ENCODE results near the gene ULBP2. TPM values are rescaled to one million over a fixed set of nuclear protein-coding genes. Genes with fewer than 3 reads are reported as not detected.
"Not testable (repeated sequence)": the region's sequence is repeated elsewhere in the genome, so short reads cannot be mapped to it uniquely, and the experiment has no call there.

ULBP2 gene
- total RNA-seq, 8 experiments from 2014 or later, result 0.54 to 43.6 (median 3.2) TPM

DNA sequence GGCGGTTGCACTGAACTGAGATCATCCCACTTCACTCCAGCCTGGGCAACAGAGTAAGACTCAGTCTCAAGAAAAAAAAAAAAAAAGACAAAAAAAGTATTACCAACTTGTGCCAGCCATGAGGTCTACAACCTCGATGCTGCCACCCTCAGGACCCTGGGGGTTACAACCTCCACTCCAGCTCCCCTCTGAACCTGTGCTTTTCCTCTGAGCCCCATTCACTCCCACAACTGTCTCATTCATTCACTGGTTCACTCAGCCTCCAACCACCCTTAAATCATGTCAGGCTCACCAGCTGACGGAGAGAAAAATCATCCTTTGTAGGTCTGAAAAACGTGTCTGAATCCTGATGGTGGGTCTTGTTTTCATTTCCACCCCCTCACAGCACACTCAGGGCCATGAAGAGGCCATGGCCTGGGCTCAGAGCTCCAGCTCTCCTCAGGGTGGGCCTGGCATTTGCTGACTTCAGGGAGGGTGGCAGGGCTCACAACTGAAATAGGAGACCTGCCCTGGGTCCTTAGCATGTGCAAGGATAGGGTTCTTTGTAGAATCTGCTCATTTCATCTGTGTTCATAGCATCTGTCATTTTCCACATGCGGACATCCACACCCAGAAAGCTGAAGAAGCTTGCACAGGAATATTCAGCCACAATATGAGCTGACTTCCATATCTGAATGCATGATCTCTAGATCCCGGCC, 20.1 kb downstream of the ULBP2 start:
- WGBS, 10 experiments, result 20 to 100% (median 56%) methylated on average over 1 to 6 of the region's 6 CpGs; no CpG with 5 or more reads in 2 of the 10 experiments
- no peak for ATAC-seq (replicated peaks in 6 of 8)
- no peak overlapping the region for H3K4me3 ChIP-seq
- in situ Hi-C loops (cut with MboI; ENCODE audit: low pct_unique_long_range_greater_than_20kb in 2 of 9, low sequenced_read_pairs in 9 of 9, unreplicated experiment in 9 of 9), result no loop called here
- H3K4me1 ChIP-seq (replicated peaks in 1 of 2), result peaks cover 5 to 10% of the 10 kb centered on the region in 2 donors
- no peak overlapping the region for H3K27ac ChIP-seq

DNA sequence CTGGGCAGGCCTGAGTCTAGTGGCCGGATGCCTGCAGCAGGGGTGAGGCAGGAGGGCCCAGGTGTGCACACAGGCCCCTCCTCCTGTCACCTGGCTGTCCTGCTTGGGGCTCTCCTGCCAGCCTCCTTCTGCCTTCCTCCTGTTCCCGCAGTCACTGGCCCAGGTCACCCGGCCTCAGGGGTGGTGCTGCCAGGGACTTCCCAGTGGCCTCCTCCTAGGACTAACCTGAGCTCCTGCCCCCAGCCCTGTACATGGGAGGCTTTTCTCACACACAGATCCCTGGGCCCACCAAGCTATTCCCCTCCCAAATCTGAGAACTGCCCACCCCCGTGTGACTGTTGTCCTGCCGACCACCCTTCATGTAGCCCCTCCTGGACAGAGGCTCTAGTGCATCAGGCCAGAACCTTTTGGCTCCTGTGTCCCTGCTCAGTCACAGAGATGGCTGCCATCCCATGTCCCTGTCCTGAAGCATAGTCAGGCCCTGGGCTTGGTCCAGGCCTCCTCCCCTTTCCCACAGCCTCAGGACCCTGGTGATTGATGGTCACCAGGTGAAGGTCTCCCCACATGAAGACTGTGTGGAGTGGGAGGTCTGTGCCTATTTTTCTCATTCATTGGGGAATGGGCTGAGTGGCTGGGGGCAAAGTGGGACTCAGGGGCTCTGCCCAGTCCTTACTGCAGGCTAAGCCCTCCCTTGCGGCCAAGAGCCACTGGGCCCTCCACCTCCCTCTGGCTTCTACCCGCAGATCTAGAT, 20.8 kb downstream of the ULBP2 start:
- Histone ChIP-seq H3K4me1 (replicated peaks in 1 of 2) (peaks cover 5 to 10% of the 10 kb centered on the region in 2 donors), H3K27ac (peak overlapping the region; percentile 15 to 77), H3K4me3 (peak overlapping the region; percentile 41 to 90 (median 43))
- ATAC-seq (replicated peaks in 6 of 8), result peak in 1 of 8 experiments; percentile 1
- 72 to 100% (median 100%) methylated on average over 2 to 3 of the region's 7 CpGs; no CpG with 5 or more reads in 7 of the 10 experiments for WGBS, 10 experiments
- in situ Hi-C loops (cut with MboI; ENCODE audit: low pct_unique_long_range_greater_than_20kb in 2 of 9, low sequenced_read_pairs in 9 of 9, unreplicated experiment in 9 of 9), result no loop called here

DNA sequence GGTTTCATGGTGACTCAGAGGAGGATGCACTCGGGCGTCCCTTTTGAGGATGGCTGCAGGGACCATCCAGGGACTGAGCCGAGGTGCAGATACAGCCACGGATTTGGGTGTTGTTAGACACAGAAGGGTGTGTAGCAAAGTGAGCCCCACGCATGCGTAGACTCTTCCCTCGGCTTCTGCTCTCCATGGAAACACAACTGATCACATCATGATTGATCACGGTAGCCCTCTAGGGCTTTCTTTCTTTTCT, 21.3 kb downstream of the ULBP2 start:
- H3K27ac ChIP-seq, result peak overlapping the region; percentile 15 to 77
- peak; percentile 42 to 66 (median 50) for ATAC-seq (replicated peaks in 6 of 8)
- peaks cover 5 to 10% of the 10 kb centered on the region in 2 donors for H3K4me1 ChIP-seq (replicated peaks in 1 of 2)
- H3K4me3 ChIP-seq, result peak overlapping the region; percentile 41 to 90 (median 43)
- 0 to 15% (median 4%) methylated on average over 1 to 7 of the region's 8 CpGs; no CpG with 5 or more reads in 7 of the 10 experiments for WGBS, 10 experiments
- in situ Hi-C loops (cut with MboI; ENCODE audit: low pct_unique_long_range_greater_than_20kb in 2 of 9, low sequenced_read_pairs in 9 of 9, unreplicated experiment in 9 of 9), result no loop called here

DNA sequence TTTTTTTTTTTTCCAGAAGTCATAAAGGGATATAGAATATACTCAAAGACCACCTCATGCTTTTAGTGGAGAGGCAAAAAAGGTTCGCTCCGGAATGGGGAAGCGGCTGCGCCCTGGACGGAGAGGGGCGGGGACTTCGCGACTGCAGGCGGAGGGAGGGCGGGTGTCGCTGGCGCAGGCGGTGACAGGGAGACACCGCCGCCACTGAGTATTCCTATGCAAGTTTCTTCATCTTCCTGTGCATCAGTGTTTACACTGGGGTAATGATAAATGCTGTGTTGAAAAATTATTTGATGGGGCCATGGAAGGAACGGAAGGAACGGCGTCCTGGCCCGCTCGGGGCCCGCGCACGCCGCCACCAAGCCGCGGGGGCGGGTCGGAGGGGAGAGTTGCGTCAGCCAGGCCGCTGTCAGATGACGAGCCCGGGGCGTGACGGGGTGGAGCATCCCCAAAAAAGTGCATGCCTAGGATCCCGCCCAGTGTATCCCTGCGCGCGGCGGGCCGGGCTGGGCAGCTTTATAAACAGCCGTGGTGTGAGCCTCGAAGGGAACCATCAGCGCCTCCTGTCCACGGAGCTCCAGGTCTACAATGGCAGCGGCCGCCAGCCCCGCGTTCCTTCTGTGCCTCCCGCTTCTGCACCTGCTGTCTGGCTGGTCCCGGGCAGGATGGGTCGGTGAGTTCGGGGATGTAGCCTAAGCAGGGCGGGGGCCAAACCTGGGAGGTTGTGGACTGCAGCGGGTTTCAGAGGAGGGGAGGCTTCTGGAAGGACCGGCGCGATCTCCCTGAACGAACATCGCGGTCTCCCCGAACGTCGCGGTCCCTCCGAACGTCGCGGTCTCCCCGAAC, 21.9 kb downstream of the ULBP2 start, which contains the start of gene ULBP1:
Gene ULBP1, plus strand, starts transcription at position 482 of the 846 bp plus-strand sequence. Its CDS starts 107 bp downstream, at position 589.
- peaks cover 5 to 10% of the 10 kb centered on the region in 2 donors for H3K4me1 ChIP-seq (replicated peaks in 1 of 2)
- H3K4me3 ChIP-seq, result peak within 1 kb of the TSS; percentile 41 to 90 (median 43)
- ATAC-seq (replicated peaks in 6 of 8), result peak; percentile 72 to 87 (median 84)
- WGBS, 10 experiments, result 0 to 1% (median 0%) methylated on average over 1 to 18 of the region's 69 CpGs; no CpG with 5 or more reads in 6 of the 10 experiments
- H3K27ac ChIP-seq, result peak within 1 kb of the TSS; percentile 77
- in situ Hi-C loops (cut with MboI; ENCODE audit: low pct_unique_long_range_greater_than_20kb in 2 of 9, low sequenced_read_pairs in 9 of 9, unreplicated experiment in 9 of 9), result no loop called here

DNA sequence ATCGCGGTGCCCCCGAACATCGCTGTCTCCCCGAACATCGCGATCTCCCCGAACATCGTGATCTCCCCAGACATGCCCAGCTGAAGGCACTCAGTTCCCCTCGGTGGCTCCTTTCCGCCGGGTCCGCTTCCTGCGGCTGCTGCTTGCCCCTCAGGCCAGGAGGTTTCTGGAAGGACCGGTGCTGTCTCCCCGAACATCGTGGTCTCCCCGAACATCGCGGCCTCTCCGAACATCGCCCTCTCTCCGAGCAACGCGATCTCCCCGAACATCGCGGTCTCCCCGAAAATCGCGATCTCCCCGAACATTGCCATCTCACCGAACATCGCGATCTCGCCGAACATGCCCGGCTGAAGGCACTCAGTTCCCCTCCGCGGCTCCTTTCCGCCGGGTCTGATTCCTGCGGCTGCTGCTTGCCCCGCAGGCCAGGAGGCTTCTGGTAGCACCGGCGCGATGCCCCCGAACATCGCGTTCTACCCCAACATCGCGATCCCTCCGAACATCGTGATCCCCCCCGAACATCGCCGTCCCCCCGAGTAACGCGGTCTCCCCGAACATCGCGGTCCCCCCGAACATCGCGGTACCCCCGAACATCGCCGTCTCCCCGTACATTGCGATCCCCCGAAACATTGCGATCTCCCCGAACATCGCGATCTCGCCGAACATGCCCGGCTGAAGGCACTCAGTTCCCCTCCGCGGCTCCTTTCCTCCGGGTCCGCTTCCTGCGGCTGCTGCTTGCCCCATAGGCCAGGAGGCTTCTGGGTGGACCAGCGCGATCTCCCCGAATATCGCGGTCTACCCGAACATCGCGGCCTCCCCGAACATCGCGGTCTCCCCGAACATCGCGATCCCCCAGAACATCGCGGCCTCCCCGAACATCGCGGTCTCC, 22.7 kb downstream of the ULBP2 start:
- in situ Hi-C loops (cut with MboI; ENCODE audit: low pct_unique_long_range_greater_than_20kb in 2 of 9, low sequenced_read_pairs in 9 of 9, unreplicated experiment in 9 of 9), result no loop called here
- H3K4me3 ChIP-seq, result peak overlapping the region; percentile 41 to 90 (median 43)
- no peak overlapping the region for H3K27ac ChIP-seq
- ATAC-seq (replicated peaks in 6 of 8), result peak in 3 of 8 experiments; percentile 4 to 6 (median 5)
- peaks cover 5 to 10% of the 10 kb centered on the region in 2 donors for H3K4me1 ChIP-seq (replicated peaks in 1 of 2)
- 0% methylated on average over 1 to 19 of the region's 103 CpGs; no CpG with 5 or more reads in 6 of the 10 experiments for WGBS, 10 experiments

DNA sequence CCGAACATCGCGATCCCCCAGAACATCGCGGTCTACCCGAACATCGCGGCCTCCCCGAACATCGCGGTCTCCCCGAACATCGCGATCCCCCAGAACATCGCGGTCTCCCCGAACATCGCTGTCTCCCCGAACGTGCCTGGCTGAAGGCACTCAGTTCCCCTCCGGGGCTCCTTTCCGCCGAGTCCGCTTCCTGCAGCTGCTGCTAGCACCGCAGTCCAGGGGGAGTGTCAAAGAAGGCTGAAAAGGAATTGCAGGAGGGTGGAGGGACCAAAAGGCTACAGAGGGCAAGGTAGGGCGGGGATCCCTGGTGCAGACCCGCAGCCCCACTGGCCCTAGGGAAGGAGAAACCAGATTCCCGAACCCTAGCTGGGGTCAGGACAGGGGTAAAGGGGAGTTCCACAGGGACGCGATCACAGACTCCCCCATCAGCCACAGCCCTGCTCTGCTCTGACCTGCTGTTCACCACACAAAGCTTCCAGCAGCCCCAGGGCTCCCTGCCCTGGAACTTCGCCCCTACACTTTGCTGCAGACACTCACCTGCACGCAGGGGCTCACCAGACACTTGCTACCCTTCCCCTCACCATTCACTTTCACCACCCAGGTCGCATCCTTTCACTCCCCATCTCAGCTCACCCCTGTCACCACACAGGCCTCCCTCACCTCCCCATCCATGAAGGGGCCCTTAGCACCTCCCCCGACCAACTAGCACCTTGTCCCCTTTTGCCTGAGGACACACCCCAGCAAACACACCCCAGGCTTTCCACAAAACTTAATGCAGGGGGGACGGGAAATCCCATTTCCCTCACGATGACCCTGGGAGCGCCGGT, 23.6 kb downstream of the ULBP2 start:
- WGBS, 10 experiments, result 0 to 68% (median 43%) methylated on average over 2 to 16 of the region's 38 CpGs; no CpG with 5 or more reads in 5 of the 10 experiments
- peaks cover 5 to 10% of the 10 kb centered on the region in 2 donors for H3K4me1 ChIP-seq (replicated peaks in 1 of 2)
- peak overlapping the region; percentile 41 to 90 (median 43) for H3K4me3 ChIP-seq
- peak in 2 of 8 experiments; percentile 2 to 4 for ATAC-seq (replicated peaks in 6 of 8)
- in situ Hi-C loops (cut with MboI; ENCODE audit: low pct_unique_long_range_greater_than_20kb in 2 of 9, low sequenced_read_pairs in 9 of 9, unreplicated experiment in 9 of 9), result no loop called here
- H3K27ac ChIP-seq, result no peak overlapping the region

DNA sequence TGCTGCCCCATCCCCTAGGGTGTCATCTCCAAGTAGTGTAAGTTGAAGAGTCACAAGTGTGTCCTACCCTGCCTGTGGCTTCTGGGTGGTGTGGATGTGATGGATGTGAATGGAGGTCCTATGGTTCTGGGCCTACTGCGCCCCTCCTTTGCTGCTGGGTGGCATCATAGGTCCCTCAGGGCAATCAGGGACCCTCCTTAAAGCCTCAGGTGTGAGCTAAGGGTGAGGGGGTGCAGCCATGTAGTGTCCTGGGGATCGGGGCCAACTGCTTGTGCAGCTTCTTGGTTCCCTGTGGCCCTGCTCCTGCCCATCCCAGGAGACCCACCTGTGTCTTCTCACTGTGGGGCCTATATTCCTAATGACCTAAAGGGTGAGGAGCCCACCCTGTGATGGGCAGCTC, 24.5 kb downstream of the ULBP2 start:
- in situ Hi-C loops (cut with MboI; ENCODE audit: low pct_unique_long_range_greater_than_20kb in 2 of 9, low sequenced_read_pairs in 9 of 9, unreplicated experiment in 9 of 9); H3K4me3 ChIP-seq; H3K27ac ChIP-seq; ATAC-seq (replicated peaks in 6 of 8): not testable (repeated sequence)
- H3K4me1 ChIP-seq (replicated peaks in 1 of 2), result peaks cover 5 to 10% of the 10 kb centered on the region in 2 donors
- WGBS, 10 experiments, result no CpG with 5 or more reads among the region's 2 CpGs

DNA sequence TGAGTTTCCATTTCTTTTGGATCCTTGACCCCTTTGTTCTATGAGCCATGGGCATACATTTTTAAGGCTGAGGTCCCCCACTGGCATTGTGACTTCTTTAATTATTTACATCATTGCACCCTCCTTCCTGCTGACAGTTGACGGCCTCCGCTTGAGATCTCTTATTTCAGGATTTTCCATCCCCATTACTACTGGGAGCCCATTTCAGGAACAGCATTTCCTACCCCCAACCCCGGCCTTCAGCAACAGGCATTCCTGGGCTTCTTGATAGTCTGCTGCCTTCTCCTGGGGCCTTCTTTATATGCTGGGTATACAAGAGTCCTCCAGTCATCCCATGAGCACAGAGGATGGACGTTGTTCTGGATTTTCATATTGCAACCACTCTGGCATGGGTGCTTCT, 25.8 kb downstream of the ULBP2 start:
- Histone ChIP-seq H3K27ac (no peak overlapping the region), H3K4me3 (no peak overlapping the region), H3K4me1 (replicated peaks in 1 of 2) (peaks cover 5 to 10% of the 10 kb centered on the region in 2 donors)
- in situ Hi-C loops (cut with MboI; ENCODE audit: low pct_unique_long_range_greater_than_20kb in 2 of 9, low sequenced_read_pairs in 9 of 9, unreplicated experiment in 9 of 9), result no loop called here
- ATAC-seq (replicated peaks in 6 of 8), result no peak
- 59 to 94% (median 82%) methylated on average over 2 to 4 of the region's 4 CpGs; no CpG with 5 or more reads in 3 of the 10 experiments for WGBS, 10 experiments

DNA sequence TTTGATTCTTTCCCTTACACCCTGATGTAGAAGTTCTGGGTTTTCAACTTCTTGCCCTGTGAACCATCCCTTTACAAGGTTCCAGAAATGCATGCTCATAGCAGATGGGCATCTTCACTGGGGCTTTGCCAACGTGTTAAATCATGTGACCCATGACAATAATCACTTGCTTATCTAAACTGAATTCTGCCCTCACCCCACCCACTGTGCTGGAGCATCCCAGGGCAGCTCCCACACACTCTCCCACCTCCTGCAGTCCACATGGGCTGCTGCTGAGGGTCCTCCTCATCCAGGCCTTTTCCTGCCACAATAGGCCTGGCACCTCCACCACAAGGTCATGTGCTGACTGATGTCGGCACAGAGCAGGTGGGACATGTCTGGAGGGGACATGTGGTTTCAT, 26.2 kb downstream of the ULBP2 start:
- H3K4me3 ChIP-seq; H3K4me1 ChIP-seq (replicated peaks in 1 of 2); ATAC-seq (replicated peaks in 6 of 8); H3K27ac ChIP-seq; in situ Hi-C loops (cut with MboI; ENCODE audit: low pct_unique_long_range_greater_than_20kb in 2 of 9, low sequenced_read_pairs in 9 of 9, unreplicated experiment in 9 of 9): not testable (repeated sequence)
- WGBS, 10 experiments, result 10 to 100% (median 43%) methylated on average over 1 of the region's 2 CpGs; no CpG with 5 or more reads in 5 of the 10 experiments

DNA sequence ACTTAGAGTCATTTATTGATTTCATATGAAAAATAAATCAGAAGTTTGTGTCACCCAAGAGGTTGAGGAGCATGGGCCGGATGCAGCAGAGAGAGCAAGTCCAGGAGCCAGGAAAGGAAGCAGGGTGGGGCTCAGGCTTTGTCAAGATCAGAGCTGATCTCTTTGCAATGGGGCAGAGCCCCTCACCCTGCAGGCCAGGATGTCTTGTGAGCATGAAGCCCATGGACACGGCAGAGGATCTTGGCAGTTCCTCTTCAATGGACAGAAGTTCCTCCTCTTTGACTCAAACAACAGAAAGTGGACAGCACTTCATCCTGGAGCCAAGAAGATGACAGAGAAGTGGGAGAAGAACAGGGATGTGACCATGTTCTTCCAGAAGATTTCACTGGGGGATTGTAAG, 27.1 kb downstream of the ULBP2 start:
- in situ Hi-C loops (cut with MboI; ENCODE audit: low pct_unique_long_range_greater_than_20kb in 2 of 9, low sequenced_read_pairs in 9 of 9, unreplicated experiment in 9 of 9); H3K4me1 ChIP-seq (replicated peaks in 1 of 2); H3K27ac ChIP-seq; H3K4me3 ChIP-seq; ATAC-seq (replicated peaks in 6 of 8): not testable (repeated sequence)
- WGBS, 10 experiments, result 43 to 100% (median 78%) methylated on average over 1 to 2 of the region's 2 CpGs; no CpG with 5 or more reads in 2 of the 10 experiments

DNA sequence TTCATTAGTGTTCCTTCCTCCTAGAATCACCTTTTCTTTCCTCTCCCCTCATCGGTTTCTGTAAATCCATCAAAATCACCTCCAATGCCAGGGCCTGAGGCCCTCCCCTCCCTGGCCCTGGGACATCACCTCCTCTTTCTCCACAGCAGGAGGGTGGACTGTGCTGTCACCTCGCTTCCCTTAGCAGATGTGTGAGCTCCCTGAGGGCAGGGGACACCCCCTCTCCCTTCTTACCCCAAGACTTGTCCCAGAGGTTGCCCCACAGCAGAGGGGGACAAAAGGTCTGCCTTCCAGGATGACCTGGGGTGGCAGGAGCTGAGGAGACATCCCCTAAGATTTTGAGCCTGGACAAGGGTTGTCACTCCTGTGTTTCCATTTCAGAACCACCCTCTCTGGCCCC, 27.8 kb downstream of the ULBP2 start:
- in situ Hi-C loops (cut with MboI; ENCODE audit: low pct_unique_long_range_greater_than_20kb in 2 of 9, low sequenced_read_pairs in 9 of 9, unreplicated experiment in 9 of 9), result no loop called here
- WGBS, 10 experiments, result 83% methylated on average over 1 of the region's 2 CpGs; no CpG with 5 or more reads in 9 of the 10 experiments
- Histone ChIP-seq H3K4me3 (no peak overlapping the region), H3K4me1 (replicated peaks in 1 of 2) (peaks cover 0 to 5% of the 10 kb centered on the region in 2 donors), H3K27ac (no peak overlapping the region)
- ATAC-seq (replicated peaks in 6 of 8), result no peak

Data from motor neuron (in vitro differentiated cells).